Bronchial epithelial cell (primary cell): ENCODE data around the gene MOV10L1. TPM values are rescaled to one million over a fixed set of nuclear protein-coding genes. Genes with fewer than 3 reads are reported as not detected.

ENCODE experiments used
- DNase-seq: peaks from one replicate; pipeline ENCODE4 v3.0.0-alpha.2; 2010; ENCODE audit warnings: low read depth
- FAIRE-seq: peaks from 2 replicates; lab custom pipeline; 2011; peaks lifted over from hg19 to GRCh38; lab: Jason Lieb, UNC
- H3K27me3 ChIP-seq: 2 replicates; pipeline ENCODE4 v1.5.1; 2011; ENCODE audit warnings: low read length; ENCODE audit not compliant: control insufficient read depth, insufficient read depth
- H3K36me3 ChIP-seq: 2 replicates; pipeline ENCODE4 v1.5.1; 2011; ENCODE audit warnings: low read length; ENCODE audit not compliant: control insufficient read depth, insufficient read depth
- H3K4me3 ChIP-seq: 2 replicates; pipeline ENCODE4 v1.5.1; 2011; ENCODE audit warnings: mild to moderate bottlenecking, low read depth, low read length, control low read depth
- CTCF ChIP-seq: IDR thresholded peaks from 2 replicates; pipeline ENCODE4 v1.5.1; 2011; ENCODE audit warnings: mild to moderate bottlenecking, moderate library complexity, low read length, control low read depth, inconsistent platforms; ENCODE audit not compliant: insufficient read depth, severe bottlenecking
- total RNA-seq: library from RNA; depleted of rRNA; stranded (reverse); fragments of >200 nt; gene quantifications from 2 replicates; pipeline ENCODE4 v1.2.1, GENCODE V29; 2014

The MOV10L1 gene
- total RNA-seq, 1 donor from 2014 or later: 0.26 TPM

GRCh38 chr22:50171319-50171964, 81.6 kb downstream of the MOV10L1 start:
- FAIRE-seq (no peak), DNase-seq (no peak)
- Histone ChIP-seq H3K36me3 (no peaks in the 10 kb centered on the region), H3K4me3 (peak overlapping the region; percentile 32), H3K27me3 (peaks cover 3% of the 10 kb centered on the region)
- TF ChIP-seq CTCF: no peak

- no peaks in the 10 kb centered on the region for H3K36me3 ChIP-seq
- no peak for DNase-seq
- peaks cover 3% of the 10 kb centered on the region for H3K27me3 ChIP-seq
- no peak for TF ChIP-seq CTCF
- no peak for FAIRE-seq
- no peak overlapping the region for H3K4me3 ChIP-seq
Measured at GRCh38 chr22:50171965-50172421, 82.2 kb downstream of the MOV10L1 start.

GRCh38 chr22:50173311-50173982, 83.6 kb downstream of the MOV10L1 start:
- DNase-seq (no peak), FAIRE-seq (no peak)
- no peaks in the 10 kb centered on the region for H3K36me3 ChIP-seq
- H3K4me3 ChIP-seq: no peak overlapping the region
- H3K27me3 ChIP-seq: peaks cover 3% of the 10 kb centered on the region
- no peak for TF ChIP-seq CTCF

GRCh38 chr22:50173983-50174355, 84.2 kb downstream of the MOV10L1 start:
- DNase-seq (no peak), FAIRE-seq (no peak)
- no peak for TF ChIP-seq CTCF
- Histone ChIP-seq H3K27me3 (peaks cover 1% of the 10 kb centered on the region), H3K4me3 (no peak overlapping the region), H3K36me3 (no peaks in the 10 kb centered on the region)

GRCh38 chr22:50174382-50175190, 84.8 kb downstream of the MOV10L1 start:
- no peak for TF ChIP-seq CTCF
- Histone ChIP-seq H3K27me3 (no peaks in the 10 kb centered on the region), H3K4me3 (no peak overlapping the region), H3K36me3 (no peaks in the 10 kb centered on the region)
- DNase-seq (no peak), FAIRE-seq (no peak)
